PC-3 (cell line): ENCODE measurements around the gene CELF2. TPM values are rescaled to one million over a fixed set of nuclear protein-coding genes. Genes with fewer than 3 reads are reported as not detected.

Experiments used
- ATAC-seq: fragments of 200-7000 bp; cut with Tn5 transposase; 2 replicates; pipeline ENCODE4 v1.9.1; 2020; ENCODE audit warnings: mild to moderate bottlenecking, moderate library complexity
- BruUV-seq: library from RNA; stranded (reverse); fragments of 400-500 nt; replicated peaks from 2 replicates; lab custom pipeline; 2021; lab: Mats Ljungman, UMichigan
- CTCF ChIA-PET: fragments of 300-600 bp; sonication (Branson Sonifier 250); formaldehyde crosslinking; loops from one replicate; lab custom pipeline; 2022; ENCODE audit warnings: antibody characterized with exemption; lab: Charles Lee
- POLR2A ChIA-PET: fragments of 300-600 bp; sonication (Branson Sonifier 250); formaldehyde crosslinking; loops from one replicate; lab custom pipeline; 2022; ENCODE audit warnings: antibody characterized with exemption; ENCODE audit not compliant: unreplicated experiment; lab: Charles Lee
- DNase-seq: peaks from one replicate; pipeline ENCODE4 v3.0.0-alpha.2; 2015
- H2AFZ ChIP-seq: fragments of 300-600 bp; sonication (generic); 2 replicates; pipeline ENCODE4 v1.6.0; 2016; ENCODE audit warnings: antibody characterized with exemption, low read length
- H3F3A ChIP-seq: fragments of 300-600 bp; sonication (generic); one replicate; pipeline ENCODE4 v1.6.0; 2017; ENCODE audit warnings: antibody characterized with exemption, low read length, control low read depth, mild to moderate bottlenecking; ENCODE audit not compliant: unreplicated experiment
- H3K27ac ChIP-seq: fragments of 300-600 bp; sonication (generic); 2 replicates; pipeline ENCODE4 v1.5.1; 2016; ENCODE audit warnings: mild to moderate bottlenecking, low read length
- H3K27me3 ChIP-seq: fragments of 300-600 bp; sonication (generic); 2 replicates; pipeline ENCODE4 v1.6.1; 2016; ENCODE audit warnings: low read length, mixed read lengths
- H3K36me3 ChIP-seq: fragments of 300-600 bp; sonication (generic); 2 replicates; pipeline ENCODE4 v1.6.1; 2016; ENCODE audit warnings: low read depth, mixed run types, low read length, mixed read lengths
- H3K4me1 ChIP-seq: fragments of 300-600 bp; sonication (generic); 2 replicates; pipeline ENCODE4 v1.5.1; 2016; ENCODE audit warnings: low read length; ENCODE audit not compliant: insufficient read depth
- H3K4me2 ChIP-seq: fragments of 300-600 bp; sonication (generic); 2 replicates; pipeline ENCODE4 v1.6.0; 2016; ENCODE audit warnings: low read length
- H3K4me3 ChIP-seq: fragments of 300-600 bp; sonication (generic); 2 replicates; pipeline ENCODE4 v1.5.1; 2016; ENCODE audit warnings: mild to moderate bottlenecking, low read length, mixed read lengths
- H3K79me2 ChIP-seq: fragments of 300-600 bp; sonication (generic); 2 replicates; pipeline ENCODE4 v1.6.1; 2017; ENCODE audit warnings: low read length, mixed read lengths
- H3K9ac ChIP-seq: fragments of 300-600 bp; sonication (generic); 2 replicates; pipeline ENCODE4 v1.6.0; 2016; ENCODE audit warnings: mild to moderate bottlenecking, low read length
- H3K9me2 ChIP-seq: fragments of 300-600 bp; sonication (generic); replicated peaks from 2 replicates; pipeline ENCODE4 v1.6.1; 2016; ENCODE audit warnings: mixed run types, low read length, mixed read lengths
- H3K9me3 ChIP-seq: fragments of 300-600 bp; sonication (generic); 2 replicates; pipeline ENCODE4 v1.6.1; 2016; ENCODE audit warnings: low read length, mixed read lengths
- H4K20me1 ChIP-seq: fragments of 300-600 bp; sonication (generic); 2 replicates; pipeline ENCODE4 v1.6.1; 2016; ENCODE audit warnings: low read length, mixed read lengths
- EZH2 ChIP-seq: fragments of 300-600 bp; sonication (generic); IDR thresholded peaks from one replicate; pipeline ENCODE4 v1.6.1; 2017; ENCODE audit warnings: antibody characterized with exemption, mild to moderate bottlenecking, low read length; ENCODE audit not compliant: unreplicated experiment
- EZH2phosphoT487 ChIP-seq: fragments of 300-600 bp; sonication (generic); IDR thresholded peaks from 2 replicates; pipeline ENCODE4 v1.6.1; 2018; ENCODE audit warnings: mild to moderate bottlenecking, antibody characterized with exemption, low read length, borderline replicate concordance
- intact Hi-C: fragments of 100-400 bp; cut with micrococcal nuclease; formaldehyde crosslinking; loops from 2 replicates; pipeline ENCODE4 v1.9.0; 2023
- total RNA-seq: library from RNA; depleted of rRNA; stranded (reverse); fragments of >200 nt; gene quantifications from 2 replicates; pipeline ENCODE4 v1.2.3, GENCODE V29; 2014
- TF ChIP-seq, protein P1 (sequence below): fragments of 300-600 bp; sonication (generic); conservative IDR thresholded peaks from 2 replicates; pipeline ENCODE4 v1.5.1; 2017; ENCODE audit warnings: antibody characterized with exemption, low read depth, mild to moderate bottlenecking, low read length

Gene CELF2
- total RNA-seq, 1 experiment from 2014 or later: not detected

DNA sequence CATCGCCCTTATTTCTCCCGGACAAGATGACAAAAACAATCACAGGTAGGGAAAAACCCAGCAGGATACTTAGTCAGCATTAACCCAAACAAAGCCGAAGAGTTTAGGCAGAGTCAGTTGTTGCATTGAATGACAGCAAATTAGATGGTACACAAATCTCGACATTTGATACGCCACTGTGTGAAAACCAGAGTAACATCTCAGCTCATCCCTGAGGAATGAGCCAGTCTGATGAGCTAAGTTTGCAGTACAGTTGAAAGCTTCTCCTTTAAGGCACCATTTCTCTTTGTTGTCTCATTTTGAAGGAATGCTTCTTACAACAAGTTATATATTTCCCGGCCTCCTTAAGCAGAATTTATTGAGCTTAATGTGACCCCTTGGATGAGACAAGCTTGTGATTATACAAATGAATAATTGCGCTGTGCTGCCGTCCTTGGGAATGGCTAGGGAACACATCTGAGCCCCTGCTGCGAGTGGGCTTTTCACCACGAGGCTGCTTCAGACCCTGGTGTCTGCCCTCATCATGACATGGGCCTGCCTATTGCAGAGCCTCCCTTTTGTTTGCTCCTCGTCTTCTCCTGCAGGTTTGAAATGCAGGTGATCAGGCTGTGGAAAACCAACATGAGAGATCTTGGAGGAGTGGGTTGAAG is 137.3 kb downstream of the CELF2 start:
- Histone ChIP-seq H2AFZ (no peak overlapping the region), H4K20me1 (no peaks in the 10 kb centered on the region), H3K27ac (no peak overlapping the region), H3K4me2 (no peak overlapping the region), H3K4me1 (no peaks in the 10 kb centered on the region), H3K9me3 (no peaks in the 10 kb centered on the region), H3F3A (no peaks in the 10 kb centered on the region), H3K9me2 (no peaks in the 10 kb centered on the region), H3K79me2 (no peaks in the 10 kb centered on the region), H3K9ac (no peak overlapping the region), H3K4me3 (no peak overlapping the region), H3K36me3 (no peaks in the 10 kb centered on the region), H3K27me3 (no peaks in the 10 kb centered on the region)
- DNase-seq (no peak), ATAC-seq (no peak)
- no TSS peak for BruUV-seq
- ChIA-PET POLR2A (interaction anchor here (0.6 kb wide), 1 partner anchor 142 kb away, joined by 3 read pairs; no protein-coding TSS in a partner anchor), CTCF (no interaction called here)
- intact Hi-C loops: no loop called here
- TF ChIP-seq, protein P1, sequence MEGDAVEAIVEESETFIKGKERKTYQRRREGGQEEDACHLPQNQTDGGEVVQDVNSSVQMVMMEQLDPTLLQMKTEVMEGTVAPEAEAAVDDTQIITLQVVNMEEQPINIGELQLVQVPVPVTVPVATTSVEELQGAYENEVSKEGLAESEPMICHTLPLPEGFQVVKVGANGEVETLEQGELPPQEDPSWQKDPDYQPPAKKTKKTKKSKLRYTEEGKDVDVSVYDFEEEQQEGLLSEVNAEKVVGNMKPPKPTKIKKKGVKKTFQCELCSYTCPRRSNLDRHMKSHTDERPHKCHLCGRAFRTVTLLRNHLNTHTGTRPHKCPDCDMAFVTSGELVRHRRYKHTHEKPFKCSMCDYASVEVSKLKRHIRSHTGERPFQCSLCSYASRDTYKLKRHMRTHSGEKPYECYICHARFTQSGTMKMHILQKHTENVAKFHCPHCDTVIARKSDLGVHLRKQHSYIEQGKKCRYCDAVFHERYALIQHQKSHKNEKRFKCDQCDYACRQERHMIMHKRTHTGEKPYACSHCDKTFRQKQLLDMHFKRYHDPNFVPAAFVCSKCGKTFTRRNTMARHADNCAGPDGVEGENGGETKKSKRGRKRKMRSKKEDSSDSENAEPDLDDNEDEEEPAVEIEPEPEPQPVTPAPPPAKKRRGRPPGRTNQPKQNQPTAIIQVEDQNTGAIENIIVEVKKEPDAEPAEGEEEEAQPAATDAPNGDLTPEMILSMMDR: no peak
- no peak for TF ChIP-seq EZH2
- no peak for TF ChIP-seq EZH2phosphoT487

DNA sequence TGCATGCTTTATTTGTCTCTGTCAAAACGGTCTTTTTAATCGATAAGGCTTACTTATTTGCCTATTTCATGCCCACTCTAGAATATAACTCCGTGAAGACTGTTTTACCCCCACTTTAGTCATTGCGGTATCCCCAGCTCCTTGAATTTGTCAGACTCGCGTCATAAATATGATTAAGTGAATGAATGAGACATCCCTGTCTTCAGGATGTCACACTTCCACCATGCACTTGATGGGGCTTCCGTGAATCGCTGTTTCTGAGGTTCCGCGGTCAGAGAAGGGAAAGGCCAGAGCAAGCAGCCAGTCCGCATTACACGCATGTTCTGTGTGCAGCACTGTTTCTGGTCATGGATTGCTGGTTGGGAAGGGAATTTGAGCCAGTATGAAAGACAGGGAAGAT is 138.8 kb downstream of the CELF2 start:
- Histone ChIP-seq H3K4me1 (no peaks in the 10 kb centered on the region), H3K4me2 (no peak overlapping the region), H3K4me3 (no peak overlapping the region), H4K20me1 (no peaks in the 10 kb centered on the region), H3K27ac (no peak overlapping the region), H3K9me3 (no peaks in the 10 kb centered on the region), H3K79me2 (no peaks in the 10 kb centered on the region), H3K27me3 (no peaks in the 10 kb centered on the region), H2AFZ (no peak overlapping the region), H3F3A (no peaks in the 10 kb centered on the region), H3K9me2 (no peaks in the 10 kb centered on the region), H3K36me3 (no peaks in the 10 kb centered on the region), H3K9ac (no peak overlapping the region)
- intact Hi-C loops: no loop called here
- no TSS peak for BruUV-seq
- TF ChIP-seq EZH2 (no peak), EZH2phosphoT487 (no peak)
- TF ChIP-seq, protein P1: no peak
- POLR2A ChIA-PET: no interaction called here
- CTCF ChIA-PET: no interaction called here
- DNase-seq (no peak), ATAC-seq (no peak)

- H2AFZ ChIP-seq: no peak overlapping the region
- no peaks in the 10 kb centered on the region for H3K9me2 ChIP-seq
- no peaks in the 10 kb centered on the region for H3K27me3 ChIP-seq
- ATAC-seq: no peak
- no peaks in the 10 kb centered on the region for H4K20me1 ChIP-seq
- H3F3A ChIP-seq: no peaks in the 10 kb centered on the region
- intact Hi-C loops: no loop called here
- H3K9ac ChIP-seq: no peak overlapping the region
- no peak for DNase-seq
- H3K27ac ChIP-seq: no peak overlapping the region
- no peak for TF ChIP-seq EZH2phosphoT487
- TF ChIP-seq, protein P1: no peak
- no peak for TF ChIP-seq EZH2
- H3K9me3 ChIP-seq: no peaks in the 10 kb centered on the region
- ChIA-PET POLR2A (no interaction called here), CTCF (no interaction called here)
- BruUV-seq: no TSS peak
- no peak overlapping the region for H3K4me3 ChIP-seq
- H3K36me3 ChIP-seq: no peaks in the 10 kb centered on the region
- H3K4me2 ChIP-seq: no peak overlapping the region
- no peaks in the 10 kb centered on the region for H3K4me1 ChIP-seq
- no peaks in the 10 kb centered on the region for H3K79me2 ChIP-seq
Observed at GRCh38 chr10:11157292-11158076, 139.8 kb downstream of the CELF2 start.
